HCT116 (cell line): ENCODE data around the gene OTOP3. TPM values are rescaled to one million over a fixed set of nuclear protein-coding genes. Genes with fewer than 3 reads are reported as not detected.

Source experiments
- ATAC-seq: fragments of 200-7000 bp; cut with Tn5 transposase; 2 replicates; pipeline ENCODE4 v1.9.1; 2020; ENCODE audit warnings: mild to moderate bottlenecking, moderate library complexity
- BruUV-seq: library from RNA; stranded (reverse); fragments of 400-500 nt; replicated peaks from 2 replicates; lab custom pipeline; 2021; lab: Mats Ljungman, UMichigan
- CTCF ChIA-PET: fragments of 300-600 bp; sonication (Branson Sonifier 250); formaldehyde crosslinking; loops from one replicate; lab custom pipeline; 2021; ENCODE audit warnings: antibody characterized with exemption; lab: Charles Lee
- POLR2A ChIA-PET: fragments of 300-600, 350-600 bp; sonication (Branson Sonifier 250); formaldehyde crosslinking; loops from one replicate; lab custom pipeline; 2021; ENCODE audit warnings: antibody characterized with exemption; lab: Charles Lee
- RAD21 ChIA-PET, 2 experiments: fragments of 300-600 bp; sonication (Branson Sonifier 250); formaldehyde crosslinking; loops; one replicate each; lab custom pipeline; 2023; ENCODE audit warnings: low total read pairs in 2 of 2; ENCODE audit not compliant: uncharacterized antibody in 2 of 2, unreplicated experiment in 2 of 2, low non-redundant PET in 1 of 2; lab: Charles Lee
- DNase-seq: peaks from one replicate; pipeline ENCODE4 v3.0.0-alpha.2; 2010; ENCODE audit warnings: low read depth, low spot score
- H2AFZ ChIP-seq: fragments of 200-600 bp; shearing (Covaris generic), sonication (generic); 2 replicates; pipeline ENCODE4 v1.6.1; 2017; ENCODE audit warnings: low read depth, mixed run types, mixed read lengths, antibody characterized with exemption, low read length; ENCODE audit not compliant: poor library complexity, severe bottlenecking
- H3K27ac ChIP-seq: 2 replicates; pipeline ENCODE4 v1.5.1; 2012; ENCODE audit warnings: low read depth, low read length
- H3K27me3 ChIP-seq: fragments of 200-600 bp; sonication (generic); 2 replicates; pipeline ENCODE4 v1.6.1; 2016; ENCODE audit warnings: mixed run types, low read length, mixed read lengths; ENCODE audit not compliant: insufficient read depth
- H3K36me3 ChIP-seq, 2 experiments: fragments of 200-500 bp in 1 of 2; fragments of 200-600 bp in 1 of 2; sonication (Bioruptor generic) in 1 of 2; sonication (generic) in 1 of 2; 2 replicates each; pipeline versions ENCODE4 v1.5.1 to v1.6.1; 2014 to 2016; ENCODE audit warnings: low read length in 2 of 2, inconsistent platforms in 1 of 2, mixed read lengths in 1 of 2, mixed run types in 1 of 2; ENCODE audit not compliant: insufficient read depth in 2 of 2, control insufficient read depth in 1 of 2
- H3K4me1 ChIP-seq, 2 experiments: fragments of 200-600 bp in 1 of 2; sonication (generic) in 1 of 2; 2 replicates each; pipeline versions ENCODE4 v1.5.1 to v1.6.1; 2012 to 2017; ENCODE audit warnings: low read length in 2 of 2, inconsistent platforms in 1 of 2, mild to moderate bottlenecking in 1 of 2, mixed read lengths in 1 of 2, mixed run types in 1 of 2, moderate library complexity in 1 of 2; ENCODE audit not compliant: insufficient read depth in 2 of 2, control insufficient read depth in 1 of 2
- H3K4me2 ChIP-seq: fragments of 200-600 bp; sonication (generic); 2 replicates; pipeline ENCODE4 v1.6.1; 2017; ENCODE audit warnings: mixed run types, low read length, mixed read lengths
- H3K4me3 ChIP-seq, 2 experiments: fragments of 200-600 bp in 1 of 2; sonication (generic) in 1 of 2; replicated peaks in 1 of 2; 2 replicates each; pipeline ENCODE4 v1.5.1; 2011 to 2016; ENCODE audit warnings: low read length in 2 of 2, control low read depth in 1 of 2, low read depth in 1 of 2, mild to moderate bottlenecking in 1 of 2, mixed read lengths in 1 of 2, mixed run types in 1 of 2
- H3K79me2 ChIP-seq: fragments of 200-600 bp; sonication (generic); 2 replicates; pipeline ENCODE4 v1.6.1; 2017; ENCODE audit warnings: mild to moderate bottlenecking, mixed run types, low read length, moderate library complexity, mixed read lengths; ENCODE audit not compliant: insufficient read depth
- H3K9ac ChIP-seq: fragments of 200-600 bp; sonication (generic); 2 replicates; pipeline ENCODE4 v1.6.1; 2016; ENCODE audit warnings: low read length, mixed read lengths
- H3K9me2 ChIP-seq: fragments of 200-600 bp; sonication (generic), shearing (Covaris generic); 2 replicates; pipeline ENCODE4 v1.6.1; 2017; ENCODE audit warnings: mixed run types, mild to moderate bottlenecking, moderate library complexity; ENCODE audit not compliant: insufficient read depth
- H3K9me3 ChIP-seq, 2 experiments: fragments of 200-500 bp in 1 of 2; fragments of 200-600 bp in 1 of 2; sonication (Bioruptor generic) in 1 of 2; sonication (generic) in 1 of 2; 2 replicates each; pipeline ENCODE4 v1.6.1; 2014 to 2017; ENCODE audit warnings: low read length in 2 of 2, mixed read lengths in 2 of 2, inconsistent platforms in 1 of 2, low read depth in 1 of 2, mild to moderate bottlenecking in 1 of 2, mixed run types in 1 of 2, moderate library complexity in 1 of 2; ENCODE audit not compliant: control insufficient read depth in 1 of 2, insufficient read depth in 1 of 2
- H4K20me1 ChIP-seq: fragments of 200-600 bp; sonication (generic), shearing (Covaris generic); 2 replicates; pipeline ENCODE4 v1.6.1; 2017; ENCODE audit warnings: mixed run types, mild to moderate bottlenecking, moderate library complexity; ENCODE audit not compliant: insufficient read depth
- CBX3 ChIP-seq: IDR thresholded peaks from 2 replicates; pipeline ENCODE4 v1.6.1; 2012; ENCODE audit warnings: low read depth
- CEBPB ChIP-seq: IDR thresholded peaks from 2 replicates; pipeline ENCODE4 v1.6.1; 2012; ENCODE audit warnings: low read depth
- CTCF ChIP-seq, 3 experiments: fragments of 200-600 bp in 1 of 3; sonication (generic) in 1 of 3; IDR thresholded peaks in 2 of 3; conservative IDR thresholded peaks in 1 of 3; 2 replicates each; pipeline ENCODE4 v1.5.1; 2012 to 2017; ENCODE audit warnings: low read depth in 2 of 3, low read length in 2 of 3, antibody characterized with exemption in 1 of 3, borderline replicate concordance in 1 of 3, control low read depth in 1 of 3, mild to moderate bottlenecking in 1 of 3, mixed read lengths in 1 of 3, mixed run types in 1 of 3, moderate library complexity in 1 of 3; ENCODE audit not compliant: insufficient read depth in 1 of 3
- EZH2phosphoT487 ChIP-seq: fragments of 200-600 bp; IDR thresholded peaks from 2 replicates; pipeline ENCODE4 v1.6.1; 2018; ENCODE audit warnings: antibody characterized with exemption, borderline replicate concordance
- FOSL1 ChIP-seq: IDR thresholded peaks from 2 replicates; pipeline ENCODE4 v1.6.1; 2012; ENCODE audit warnings: low read depth
- MAX ChIP-seq: IDR thresholded peaks from 2 replicates; pipeline ENCODE4 v1.6.1; 2012
- POLR2AphosphoS5 ChIP-seq: IDR thresholded peaks from 2 replicates; pipeline ENCODE4 v1.6.1; 2011; ENCODE audit warnings: mild to moderate bottlenecking, low read depth, low read length, moderate library complexity
- RAD21 ChIP-seq: IDR thresholded peaks from 2 replicates; pipeline ENCODE4 v1.6.1; 2012; ENCODE audit warnings: low read depth, mild to moderate bottlenecking
- SP1 ChIP-seq: IDR thresholded peaks from 2 replicates; pipeline ENCODE4 v1.6.1; 2012; ENCODE audit warnings: low read depth
- SRF ChIP-seq: IDR thresholded peaks from 2 replicates; pipeline ENCODE4 v1.6.1; 2012; ENCODE audit warnings: low read depth
- intact Hi-C: fragments of 100-400 bp; cut with micrococcal nuclease; formaldehyde crosslinking; loops from 2 replicates; pipeline ENCODE4 v1.10.0; 2022
- total RNA-seq: library from RNA; stranded (reverse); gene quantifications from one replicate; pipeline ENCODE4 v1.2.1, GENCODE V29; 2021; ENCODE audit not compliant: unreplicated experiment

The OTOP3 gene
- total RNA-seq, 1 experiment from 2014 or later = not detected

- ChIA-PET POLR2A (interaction anchor here (1.3 to 2.3 kb wide), 6 partner anchors 10 to 239 kb away, joined by 4 to 10 read pairs (median 4); partner anchors contain the start of genes ARMC7 and HID1), RAD21 (interaction anchor here (0.5 to 1.9 kb wide), 9 partner anchors 10 to 239 kb away, joined by 3 to 7 read pairs (median 3); partner anchors contain the start of genes HID1 (in 1 of the 2) and MRPL58 (in 1 of the 2)), CTCF (interaction anchor here (0.8 to 3.9 kb wide), 30 partner anchors 8 to 450 kb away, joined by 3 to 36 read pairs (median 10); partner anchors contain the start of genes ARMC7, CDR2L, HID1 and MIF4GD)
- Histone ChIP-seq H2AFZ (no peak overlapping the region), H3K9ac (no peak overlapping the region), H4K20me1 (no peaks in the 10 kb centered on the region), H3K36me3 (no peaks in the 10 kb centered on the region), H3K4me1 (peaks cover 12 to 20% of the 10 kb centered on the region in 2 experiments; a peak in 3 of 4 replicates), H3K4me3 (no peak overlapping the region), H3K27me3 (no peaks in the 10 kb centered on the region), H3K9me2 (no peaks in the 10 kb centered on the region), H3K27ac (no peak overlapping the region; the same call in 1 of the 2 replicates), H3K4me2 (no peak overlapping the region), H3K79me2 (no peaks in the 10 kb centered on the region), H3K9me3 (no peaks in the 10 kb centered on the region)
- intact Hi-C loops = loop anchor here (5.0 kb wide), 1 partner anchor 69 kb away; no protein-coding TSS in a partner anchor
- TF ChIP-seq SRF (no peak), RAD21 (no peak), CEBPB (no peak), EZH2phosphoT487 (no peak), CTCF (IDR thresholded peaks at IDR 0.05 in 2 of 3, conservative IDR thresholded peaks at IDR 0.05 in 1 of 3; ENCODE audit: borderline replicate concordance in 1 of 3, insufficient read depth in 1 of 3, low read depth in 2 of 3, low read length in 2 of 3) (no peak), CBX3 (no peak), FOSL1 (no peak), SP1 (no peak), POLR2AphosphoS5 (no peak), MAX (no peak)
- BruUV-seq = no TSS peak
- ATAC-seq (no peak), DNase-seq (no peak)
These were observed 27.1 kb downstream of the OTOP3 start for GRCh38 chr17:74962622-74963394.
